GM18517 (cell line): ENCODE results near the gene PRKAR2A.
"Not testable (repeated sequence)": the region's sequence is repeated elsewhere in the genome, so short reads cannot be mapped to it uniquely, and the experiment has no call there.

Experiments
- ATAC-seq: cut with Tn5 transposase; IDR thresholded peaks from one replicate; pipeline ENCODE4 v1.9.1; 2021; ENCODE audit warnings: mild to moderate bottlenecking, moderate library complexity; ENCODE audit not compliant: unreplicated experiment

Gene PRKAR2A

DNA sequence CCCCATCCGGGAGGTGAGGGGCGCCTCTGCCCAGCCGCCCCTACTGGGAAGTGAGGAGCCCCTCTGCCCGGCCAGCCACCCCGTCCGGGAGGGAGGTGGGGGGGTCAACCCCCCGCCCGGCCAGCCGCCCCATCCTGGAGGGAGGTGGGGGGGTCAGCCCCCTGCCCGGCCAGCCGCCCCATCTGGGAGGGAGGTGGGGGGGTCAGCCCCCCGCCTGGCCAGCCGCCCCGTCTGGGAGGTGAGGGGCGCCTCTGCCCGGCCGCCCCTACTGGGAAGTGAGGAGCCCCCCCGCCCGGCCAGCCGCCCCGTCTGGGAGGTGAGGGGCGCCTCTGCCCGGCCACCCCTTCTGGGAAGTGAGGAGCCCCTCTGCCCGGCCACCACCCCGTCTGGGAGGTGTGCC, 113.1 kb downstream of the PRKAR2A start:
- not testable (repeated sequence) for ATAC-seq

DNA sequence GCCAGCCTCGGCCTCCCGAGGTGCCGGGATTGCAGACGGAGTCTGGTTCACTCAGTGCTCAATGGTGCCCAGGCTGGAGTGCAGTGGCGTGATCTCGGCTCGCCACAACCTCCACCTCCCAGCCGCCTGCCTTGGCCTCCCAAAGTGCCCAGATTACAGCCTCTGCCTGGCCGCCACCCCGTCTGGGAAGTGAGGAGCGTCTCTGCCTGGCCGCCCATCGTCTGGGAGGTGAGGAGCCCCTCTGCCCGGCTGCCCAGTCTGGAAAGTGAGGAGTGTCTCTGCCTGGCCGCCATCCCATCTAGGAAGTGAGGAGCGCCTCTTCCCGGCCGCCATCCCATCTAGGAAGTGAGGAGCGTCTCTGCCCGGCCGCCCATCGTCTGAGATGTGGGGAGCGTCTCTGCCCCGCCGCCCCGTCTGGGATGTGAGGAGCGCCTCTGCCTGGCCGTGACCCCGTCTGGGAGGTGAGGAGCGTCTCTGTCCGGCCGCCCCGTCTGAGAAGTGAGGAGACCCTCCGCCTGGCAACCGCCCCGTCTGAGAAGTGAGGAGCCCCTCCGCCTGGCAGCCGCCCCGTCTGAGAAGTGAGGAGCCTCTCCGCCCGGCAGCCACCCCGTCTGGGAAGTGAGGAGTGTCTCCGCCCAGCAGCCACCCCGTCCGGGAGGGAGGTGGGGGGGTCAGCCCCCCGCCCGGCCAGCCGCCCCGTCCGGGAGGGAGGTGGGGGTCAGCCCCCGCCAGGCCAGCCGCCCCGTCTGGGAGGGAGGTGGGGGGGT, 113.7 kb downstream of the PRKAR2A start:
- not testable (repeated sequence) for ATAC-seq

DNA sequence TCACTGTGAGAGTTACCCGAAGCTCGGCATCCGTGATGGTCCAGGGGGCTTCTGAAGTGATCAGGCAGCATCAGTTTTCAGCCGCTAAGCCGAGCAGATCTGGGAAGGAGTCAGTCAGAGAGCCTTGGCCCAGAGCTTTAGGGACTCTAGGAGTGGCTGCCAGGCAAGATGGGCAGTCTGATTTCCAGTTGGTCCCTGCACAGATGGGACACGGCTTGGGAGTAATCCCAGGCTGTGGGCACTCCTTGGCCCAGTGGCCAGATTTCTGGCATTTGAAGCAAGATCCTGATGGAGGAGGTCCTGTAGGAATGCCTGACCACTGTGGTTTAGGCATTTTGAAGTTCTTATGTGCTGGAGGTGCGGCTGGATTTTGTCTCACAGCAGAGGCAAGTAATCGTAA, 120.2 kb downstream of the PRKAR2A start:
- ATAC-seq = no peak

DNA sequence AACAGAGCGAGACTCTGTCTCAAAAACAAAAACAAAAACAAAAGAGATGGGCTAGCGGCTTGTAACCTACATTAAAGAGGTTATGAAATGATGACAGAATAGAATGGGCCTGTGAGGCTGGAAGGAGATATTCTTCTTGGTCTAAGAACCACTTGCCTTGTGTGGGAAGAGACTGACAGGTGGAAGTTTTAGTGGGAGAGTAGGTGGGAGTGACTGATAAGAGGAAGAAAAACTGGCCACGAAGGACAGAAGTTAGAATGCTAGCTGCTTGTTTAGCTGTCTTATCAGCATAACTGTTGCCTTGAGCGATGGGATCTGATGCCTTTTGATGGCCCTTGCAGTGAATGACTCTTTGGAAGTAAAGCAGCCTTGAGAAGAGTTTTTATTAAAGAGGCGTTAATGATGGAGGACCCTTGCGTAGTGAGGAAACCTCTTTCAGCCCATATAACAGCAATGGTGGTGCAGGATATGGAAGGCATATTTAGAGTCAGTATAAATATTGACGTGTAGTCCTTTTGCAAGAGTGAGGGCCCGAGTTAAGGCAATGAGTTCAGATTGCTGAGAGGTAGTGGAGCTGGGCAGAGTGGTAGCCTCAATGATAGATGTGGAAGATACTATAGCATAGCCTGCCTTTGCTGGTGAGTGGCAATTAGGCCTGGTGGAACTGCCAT, 122.4 kb downstream of the PRKAR2A start:
- not testable (repeated sequence) for ATAC-seq

DNA sequence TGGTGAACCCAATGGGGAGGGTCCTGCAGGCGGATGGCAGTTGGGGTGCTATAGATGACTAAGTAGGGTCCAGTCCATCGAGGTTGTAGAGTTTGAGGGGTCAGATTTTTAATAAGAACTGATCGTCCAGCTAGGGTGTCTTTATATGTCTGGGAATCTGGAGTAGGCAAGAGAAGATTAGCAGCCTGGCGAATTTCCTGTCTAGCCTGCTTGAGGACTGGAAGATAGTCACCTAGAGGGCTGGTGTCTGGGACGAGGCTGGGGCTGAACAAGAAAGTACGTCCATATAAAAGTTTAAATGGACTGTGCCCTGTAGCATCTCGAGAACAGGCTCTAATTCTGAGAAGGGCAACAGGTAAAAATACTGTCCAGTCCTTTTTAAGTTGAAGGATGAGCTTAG, 123.9 kb downstream of the PRKAR2A start:
- ATAC-seq = no peak

DNA sequence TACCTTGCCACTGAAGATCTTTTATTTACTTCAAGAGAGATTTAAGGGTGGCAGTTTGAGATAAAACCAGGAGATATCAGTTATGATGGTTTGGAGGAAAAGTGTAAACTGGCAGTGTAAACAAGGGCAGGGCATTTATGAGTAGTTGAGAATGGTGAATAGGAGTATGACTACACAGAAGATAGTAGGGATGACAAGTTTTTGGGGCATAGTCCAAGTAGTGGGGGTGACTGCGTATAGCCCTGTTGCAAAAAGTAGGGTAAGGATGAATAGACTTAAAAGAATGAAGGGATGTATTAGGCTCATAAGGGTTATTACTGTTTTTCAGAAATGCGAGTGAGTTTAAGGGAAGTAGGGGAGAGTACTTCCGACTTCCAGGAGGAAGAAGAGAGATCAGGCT, 124.4 kb downstream of the PRKAR2A start:
- ATAC-seq = not testable (repeated sequence)

DNA sequence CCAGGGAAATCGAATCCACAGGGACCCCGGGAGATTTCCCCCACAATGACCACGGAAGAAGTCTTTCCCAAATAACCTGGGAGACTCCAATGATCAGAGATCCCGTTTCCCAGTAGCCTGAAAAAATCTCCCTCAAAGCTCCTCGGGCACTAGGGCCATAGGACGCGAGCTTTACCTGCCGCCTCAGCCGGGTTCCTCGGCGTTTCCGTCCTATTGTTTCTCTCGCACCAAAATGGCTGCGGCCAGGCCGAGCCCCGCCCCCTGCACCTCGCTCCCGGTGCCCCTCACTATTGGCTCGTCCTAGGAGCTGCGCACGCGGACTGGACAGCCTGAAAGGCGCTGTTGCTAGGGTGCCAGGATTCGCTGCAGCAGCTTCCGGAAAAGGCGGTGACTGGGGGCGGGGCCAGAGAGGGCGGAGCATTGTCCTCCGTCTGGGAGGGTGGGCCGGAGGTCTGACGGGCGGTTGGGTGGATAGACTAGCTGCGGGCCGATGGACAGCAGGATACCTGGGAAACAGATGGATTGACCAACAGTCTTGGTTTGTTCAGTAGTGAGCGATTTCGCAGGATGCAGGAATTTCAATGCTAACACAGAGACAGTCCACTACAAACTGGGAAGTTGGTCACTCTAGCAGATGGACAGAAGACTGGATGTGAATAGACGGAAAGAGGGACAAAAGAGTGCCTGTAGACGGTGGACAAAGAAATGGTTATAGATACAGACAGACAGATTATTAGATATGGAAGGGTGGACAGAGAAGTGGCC, 130.5 kb downstream of the PRKAR2A start, which contains the start of gene IP6K2:
TSS of gene IP6K2 (minus strand) at position 240 of the 765 bp plus-strand sequence. CDS start 21,930 bp downstream, outside the sequence.
- peak; percentile 92 for ATAC-seq

DNA sequence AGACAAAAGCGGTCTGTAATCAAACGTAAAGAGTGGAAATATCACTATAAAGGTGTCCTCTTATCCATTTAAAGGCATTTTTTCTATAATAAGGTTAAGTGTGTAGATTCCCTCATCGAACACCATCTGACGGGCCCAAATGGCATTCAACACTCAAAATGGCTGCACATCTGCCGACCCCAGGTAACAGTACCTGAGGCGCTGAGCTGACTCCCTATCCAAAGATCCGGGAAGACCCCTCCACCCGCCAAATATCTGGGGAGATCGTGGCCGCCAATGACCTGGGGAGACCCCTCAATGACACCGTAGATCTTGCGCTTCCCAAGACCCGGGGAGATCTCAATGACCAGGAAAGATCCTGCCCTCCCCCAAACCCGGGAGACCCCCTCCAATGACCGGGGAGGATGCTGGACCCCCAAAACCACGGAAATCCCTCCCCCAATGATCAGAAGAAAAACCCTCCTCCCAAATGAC, 131.1 kb downstream of the PRKAR2A start:
- ATAC-seq = no peak

DNA sequence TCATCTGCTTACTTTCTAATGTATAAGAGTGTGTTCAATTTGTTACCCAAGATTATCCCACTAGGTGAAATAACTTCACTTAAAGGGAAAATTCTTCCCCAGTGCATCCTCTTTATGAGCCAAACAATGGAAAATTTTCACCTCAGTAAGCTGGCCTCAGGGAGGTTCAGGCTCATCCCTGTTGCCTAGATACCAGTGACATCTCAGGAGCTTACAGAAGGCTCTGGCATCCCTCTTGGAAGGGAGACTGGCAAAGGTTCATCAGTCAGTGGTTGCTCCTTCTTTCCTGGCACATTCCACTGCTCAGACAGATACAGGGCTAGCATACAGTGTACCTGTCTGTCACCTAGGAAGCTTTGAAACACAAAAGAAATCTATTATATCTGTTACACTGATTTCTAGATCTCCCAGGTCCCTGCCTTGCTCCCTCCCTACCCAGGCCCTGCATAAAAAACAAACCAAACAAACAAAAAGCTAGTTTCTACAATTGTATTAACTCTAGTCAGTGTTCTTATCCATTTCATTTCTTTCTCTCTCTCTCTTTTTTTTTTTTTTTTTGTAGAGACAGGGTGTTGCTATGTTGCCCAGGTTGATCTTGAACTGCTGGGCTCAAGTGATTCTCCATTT, 132.4 kb downstream of the PRKAR2A start:
- ATAC-seq = no peak

DNA sequence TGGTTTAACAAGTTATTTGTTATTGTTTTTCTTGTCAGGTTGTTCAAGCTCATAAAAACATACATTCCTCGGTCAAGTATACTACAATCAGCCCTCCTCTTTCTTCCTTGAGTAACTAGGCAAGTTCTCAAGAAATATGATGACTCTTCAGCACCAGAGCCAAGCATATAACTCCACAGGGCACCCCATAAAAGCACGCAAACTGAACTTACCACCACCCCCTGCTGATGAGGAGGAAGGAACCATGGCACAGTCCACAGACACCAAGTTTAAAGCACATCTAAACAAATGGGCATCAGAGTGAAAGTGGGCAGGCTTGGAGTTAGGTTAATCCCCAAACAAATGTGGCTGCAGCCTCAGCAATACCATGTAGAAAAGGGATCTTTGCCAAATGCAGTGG, 135.9 kb downstream of the PRKAR2A start:
- no peak for ATAC-seq

DNA sequence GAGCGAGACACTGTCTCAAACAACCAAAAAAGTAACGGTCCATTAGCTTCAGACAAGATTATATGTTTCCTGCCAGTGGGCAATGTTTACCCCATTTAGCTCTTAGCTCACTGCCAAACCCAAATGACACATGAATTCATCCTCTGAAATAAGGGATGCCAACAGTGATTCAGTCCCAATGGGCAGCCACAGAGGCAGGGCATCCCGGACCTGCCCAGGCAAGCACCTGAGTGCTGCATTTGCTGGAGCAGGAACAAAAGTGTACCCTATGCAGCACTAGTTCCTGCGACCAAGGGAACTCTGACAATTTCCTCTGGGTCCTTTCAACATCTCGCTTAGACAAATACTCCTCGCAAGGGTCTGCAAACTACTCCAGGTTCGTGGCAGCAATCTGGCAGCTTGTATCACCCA, 138.6 kb downstream of the PRKAR2A start:
- no peak for ATAC-seq

DNA sequence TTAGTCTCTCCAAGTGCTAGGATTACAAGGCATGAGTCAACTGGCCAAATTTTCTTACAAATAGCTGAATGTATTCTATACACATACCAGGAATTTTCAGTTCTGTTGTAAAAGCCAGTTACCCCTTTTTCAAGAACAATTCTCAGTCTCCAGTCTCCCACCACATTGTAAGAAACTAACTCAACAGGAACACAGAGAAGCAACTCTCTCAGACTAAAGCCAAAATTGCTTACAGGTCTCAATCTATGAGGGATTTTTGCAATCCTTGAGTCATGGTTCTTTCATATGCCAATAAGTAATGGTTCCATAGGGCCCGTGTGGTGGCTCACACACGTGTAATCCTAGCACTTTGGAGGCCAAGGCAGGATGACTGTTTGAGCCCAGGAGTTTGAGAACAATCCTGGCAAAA, 139.2 kb downstream of the PRKAR2A start:
- ATAC-seq = no peak

DNA sequence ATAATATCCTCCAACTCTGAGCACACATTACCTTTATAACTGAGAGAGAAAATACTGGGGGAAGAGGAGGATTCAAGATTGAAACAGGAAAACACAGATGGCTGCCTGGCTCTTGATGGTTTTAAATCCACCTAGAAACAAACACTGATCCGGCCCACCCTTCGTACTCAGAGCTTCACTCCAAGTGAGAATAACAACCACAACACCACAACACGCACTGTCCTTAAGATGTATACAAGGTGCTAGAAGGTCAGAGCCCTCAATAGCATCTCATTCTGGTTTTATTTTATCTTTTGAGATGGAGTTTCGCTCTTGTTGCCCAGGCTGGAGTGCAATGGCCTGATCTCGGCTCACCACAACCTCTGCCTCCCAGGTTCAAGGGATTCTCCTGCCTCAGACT, 140.5 kb downstream of the PRKAR2A start:
- no peak for ATAC-seq

DNA sequence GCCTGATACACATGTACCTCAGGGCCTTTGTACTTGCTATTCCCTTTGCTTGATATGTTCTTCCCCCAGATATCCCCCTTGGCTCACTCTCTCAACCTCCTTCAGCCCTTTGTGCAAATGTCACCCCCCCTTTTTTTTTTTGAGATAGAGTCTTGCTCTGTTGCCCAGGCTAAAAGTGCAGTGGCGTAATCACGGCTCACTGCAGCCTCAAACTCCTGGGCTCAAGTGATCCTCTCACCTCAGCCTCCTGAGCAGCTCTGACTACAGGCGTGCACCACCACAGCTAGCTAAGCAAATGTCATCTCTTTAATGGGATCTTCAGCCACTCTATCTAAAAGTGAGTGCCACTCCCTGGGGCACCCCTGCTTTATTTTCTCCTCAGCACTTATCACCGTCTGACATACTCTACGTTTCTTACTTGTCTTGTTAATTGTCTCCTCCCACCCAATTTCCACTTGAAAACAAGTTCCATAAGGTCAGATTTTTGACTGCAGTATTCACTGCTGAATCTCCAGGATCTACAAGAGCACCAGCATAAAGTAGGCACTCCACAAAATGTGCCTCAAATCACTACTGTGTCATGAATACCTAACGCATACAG, 145.3 kb downstream of the PRKAR2A start:
- ATAC-seq = no peak

DNA sequence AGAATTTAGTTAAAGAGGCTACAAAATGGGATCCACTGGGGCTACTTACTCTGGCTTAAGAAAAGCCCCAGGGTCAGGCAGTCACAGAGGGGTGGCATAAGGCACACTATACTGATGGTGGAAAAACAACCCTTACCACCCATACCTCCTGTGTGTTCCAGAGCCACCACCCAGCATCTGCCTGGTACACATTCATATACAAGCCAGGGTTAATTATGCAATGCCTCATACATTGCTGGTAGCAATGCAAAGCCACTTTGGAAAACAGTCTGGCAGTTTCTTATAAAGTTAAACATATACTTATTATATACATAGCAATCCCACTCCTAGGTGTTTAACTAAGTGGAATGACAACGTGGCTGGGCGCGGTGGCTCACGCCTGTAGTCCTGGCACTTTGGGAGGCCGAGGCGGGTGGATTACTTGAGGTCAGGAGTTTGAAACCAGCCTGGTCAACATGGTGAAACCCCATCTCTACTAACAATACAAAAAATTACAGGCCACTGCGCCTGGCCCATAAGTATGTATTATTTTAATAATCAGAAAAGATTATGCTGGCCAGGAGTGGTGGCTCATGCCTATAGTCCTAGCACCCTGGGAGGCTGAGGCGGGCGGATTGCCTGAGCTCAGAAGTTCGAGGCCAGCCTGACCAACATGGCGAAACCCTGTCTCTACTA, 146.8 kb downstream of the PRKAR2A start:
- no peak for ATAC-seq

DNA sequence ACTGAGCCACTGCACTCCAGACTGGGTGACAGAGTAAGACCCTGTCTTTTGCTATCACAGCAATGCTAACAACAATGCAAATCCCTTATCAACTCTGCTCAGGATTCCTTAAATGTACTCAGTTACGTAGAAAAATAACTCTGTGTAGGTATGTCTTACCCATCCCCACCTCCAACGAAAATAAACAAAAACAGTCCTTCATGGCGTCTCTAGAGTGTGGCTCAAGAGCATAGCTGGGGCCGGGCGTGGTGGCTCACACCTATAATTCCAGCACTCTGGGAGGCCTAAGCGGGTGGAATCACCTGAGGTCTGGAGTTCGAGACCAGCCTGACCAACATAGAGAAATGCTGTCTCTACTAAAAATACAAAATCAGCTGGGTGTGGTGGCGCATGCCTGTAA, 148.8 kb downstream of the PRKAR2A start:
- ATAC-seq = no peak

DNA sequence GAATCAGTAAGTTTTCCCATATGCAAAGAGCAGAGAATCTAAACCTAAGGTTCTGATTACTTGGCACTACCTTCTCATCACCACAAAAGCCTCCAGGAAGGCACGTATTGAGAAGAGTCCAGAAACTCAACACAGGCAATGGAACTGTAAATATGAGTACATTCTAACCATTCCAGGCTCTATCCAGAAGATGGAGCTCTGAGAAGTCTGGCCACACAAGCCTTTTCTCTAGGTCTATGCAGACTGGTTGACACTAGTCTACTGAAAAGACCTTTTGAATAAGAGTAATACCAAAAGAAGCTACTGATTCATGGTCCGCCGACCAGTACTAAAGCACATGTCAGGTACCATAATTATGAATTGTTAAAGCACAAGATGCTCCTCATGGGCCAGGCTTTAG, 149.7 kb downstream of the PRKAR2A start:
- ATAC-seq = no peak

DNA sequence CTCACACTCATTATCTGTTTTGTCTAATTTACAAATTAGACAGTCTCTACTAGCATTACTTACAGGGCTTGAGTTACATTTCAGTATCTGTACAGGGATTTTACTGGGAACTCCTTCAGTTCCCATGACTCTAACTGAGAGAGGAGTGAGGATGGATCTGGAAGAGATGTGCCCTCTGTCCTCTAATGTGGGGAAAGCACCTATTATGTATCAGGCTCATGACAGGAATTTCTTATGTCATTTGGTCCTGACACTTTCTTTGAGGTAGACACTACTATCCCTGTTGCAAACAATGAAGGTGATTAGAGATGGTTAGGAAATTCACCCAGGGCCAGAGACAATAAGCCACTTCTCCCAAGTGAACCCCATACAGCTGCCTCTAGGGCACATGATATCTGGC, 151.1 kb downstream of the PRKAR2A start:
- no peak for ATAC-seq
